ENCODE measurements around the gene SMYD3.

The SMYD3 gene

DNA sequence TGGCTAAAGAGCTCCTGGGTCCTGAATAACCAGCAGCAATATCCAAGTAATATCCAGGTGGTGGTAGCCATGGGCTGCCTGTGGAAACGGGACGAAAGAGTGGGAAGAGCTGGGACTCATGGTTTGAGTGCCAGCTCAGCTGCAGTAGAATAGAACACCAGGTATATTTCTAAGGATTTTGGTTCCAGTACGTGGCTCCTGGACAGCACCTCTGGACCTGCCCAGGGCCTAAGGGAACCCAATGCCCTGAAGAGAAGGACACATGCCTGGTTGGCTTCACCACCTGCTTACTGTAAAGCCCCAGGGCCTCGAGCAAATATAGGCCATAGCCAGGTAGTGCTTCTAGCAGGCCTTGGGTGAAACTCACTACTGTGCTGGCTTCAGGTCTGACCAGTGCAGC is 785.6 kb downstream of the SMYD3 start:
- POLR2A ChIA-PET, result no interaction called here
- CTCF ChIA-PET, result no interaction called here
- no peak for DNase-seq (ENCODE audit: extremely low spot score)
- TF ChIP-seq CTBP1 (IDR thresholded peaks at IDR 0.05; ENCODE audit: borderline replicate concordance), result no peak
- TF ChIP-seq SP1 (IDR thresholded peaks at IDR 0.05), result no peak
- no peak for TF ChIP-seq ZNF384 (IDR thresholded peaks at IDR 0.05)
- TF ChIP-seq LEF1 (IDR thresholded peaks at IDR 0.05; ENCODE audit: borderline replicate concordance), result no peak
- no peak for TF ChIP-seq L3MBTL2 (conservative IDR thresholded peaks at IDR 0.05)
- TF ChIP-seq NFRKB (IDR thresholded peaks at IDR 0.05), result no peak
- TF ChIP-seq, protein P1, sequence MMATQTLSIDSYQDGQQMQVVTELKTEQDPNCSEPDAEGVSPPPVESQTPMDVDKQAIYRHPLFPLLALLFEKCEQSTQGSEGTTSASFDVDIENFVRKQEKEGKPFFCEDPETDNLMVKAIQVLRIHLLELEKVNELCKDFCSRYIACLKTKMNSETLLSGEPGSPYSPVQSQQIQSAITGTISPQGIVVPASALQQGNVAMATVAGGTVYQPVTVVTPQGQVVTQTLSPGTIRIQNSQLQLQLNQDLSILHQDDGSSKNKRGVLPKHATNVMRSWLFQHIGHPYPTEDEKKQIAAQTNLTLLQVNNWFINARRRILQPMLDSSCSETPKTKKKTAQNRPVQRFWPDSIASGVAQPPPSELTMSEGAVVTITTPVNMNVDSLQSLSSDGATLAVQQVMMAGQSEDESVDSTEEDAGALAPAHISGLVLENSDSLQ (IDR thresholded peaks at IDR 0.05), result no peak
- TF ChIP-seq TARDBP (IDR thresholded peaks at IDR 0.05), result no peak

DNA sequence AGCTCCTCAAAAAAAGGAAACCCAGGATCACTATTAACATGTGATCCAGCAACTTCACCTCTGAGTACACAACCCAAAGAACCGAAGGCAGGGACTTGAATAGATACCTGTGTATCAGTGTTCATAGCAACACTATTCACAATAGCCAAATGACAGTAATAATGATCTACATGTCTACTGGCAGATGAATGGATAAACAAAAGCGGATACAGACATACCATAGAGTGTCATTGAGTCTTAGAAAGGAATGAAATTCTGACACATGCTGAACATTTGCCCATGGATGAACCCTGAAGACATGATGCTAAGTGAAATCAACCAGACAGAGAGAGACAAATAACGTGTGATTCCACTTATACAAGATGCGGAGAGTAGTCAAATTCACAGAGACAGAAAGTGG is 788.1 kb downstream of the SMYD3 start:
- no peak for DNase-seq (ENCODE audit: extremely low spot score)
- ChIA-PET POLR2A (no interaction called here), CTCF (no interaction called here)
- TF ChIP-seq ELF4 (IDR thresholded peaks at IDR 0.05) (no peak), FOXM1 (IDR thresholded peaks at IDR 0.05; ENCODE audit: borderline replicate concordance) (no peak), NFRKB (IDR thresholded peaks at IDR 0.05) (no peak), FOXA1 (IDR thresholded peaks at IDR 0.05) (no peak), LEF1 (IDR thresholded peaks at IDR 0.05; ENCODE audit: borderline replicate concordance) (no peak), ZNF384 (IDR thresholded peaks at IDR 0.05) (no peak), TARDBP (IDR thresholded peaks at IDR 0.05) (no peak), L3MBTL2 (conservative IDR thresholded peaks at IDR 0.05) (no peak)
- TF ChIP-seq, protein P1 (IDR thresholded peaks at IDR 0.05), result no peak

DNA sequence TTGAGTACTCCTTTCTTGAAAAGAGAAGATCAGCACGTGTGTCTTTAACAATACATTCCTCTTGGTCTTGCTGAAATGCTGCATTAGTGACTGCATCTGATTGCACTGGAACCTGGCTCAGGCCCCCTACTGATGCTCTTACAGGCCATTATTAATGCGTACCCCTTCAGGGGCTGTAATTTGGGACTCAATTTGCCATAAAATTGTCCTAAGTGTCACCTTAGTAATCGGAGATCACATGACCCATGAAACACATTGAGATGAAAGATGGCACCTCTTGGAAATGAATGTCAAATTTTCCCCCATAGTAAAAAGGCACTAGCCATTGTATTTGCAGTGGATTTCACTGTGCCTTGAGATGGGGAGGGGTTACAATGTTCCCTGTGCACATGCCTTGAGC is 789.0 kb downstream of the SMYD3 start:
- no peak for TF ChIP-seq ARNT (IDR thresholded peaks at IDR 0.05)
- no peak for TF ChIP-seq SP1 (IDR thresholded peaks at IDR 0.05)
- TF ChIP-seq FOXA1 (IDR thresholded peaks at IDR 0.05), result no peak
- no peak for TF ChIP-seq ZNF384 (IDR thresholded peaks at IDR 0.05)
- TF ChIP-seq HDGF (IDR thresholded peaks at IDR 0.05; ENCODE audit: borderline replicate concordance), result no peak
- TF ChIP-seq LEF1 (IDR thresholded peaks at IDR 0.05; ENCODE audit: borderline replicate concordance), result no peak
- no peak for TF ChIP-seq ELF4 (IDR thresholded peaks at IDR 0.05)
- TF ChIP-seq CTBP1 (IDR thresholded peaks at IDR 0.05; ENCODE audit: borderline replicate concordance), result no peak
- TF ChIP-seq BHLHE40 (IDR thresholded peaks at IDR 0.05; ENCODE audit: borderline replicate concordance), result no peak
- no peak for TF ChIP-seq L3MBTL2 (conservative IDR thresholded peaks at IDR 0.05)
- no peak for TF ChIP-seq NFRKB (IDR thresholded peaks at IDR 0.05)
- no peak for TF ChIP-seq SUZ12 (IDR thresholded peaks at IDR 0.05)
- TF ChIP-seq, protein P1 (IDR thresholded peaks at IDR 0.05), result no peak
- TF ChIP-seq FOXK2 (IDR thresholded peaks at IDR 0.05), result no peak
- no peak for TF ChIP-seq FOXM1 (IDR thresholded peaks at IDR 0.05; ENCODE audit: borderline replicate concordance)
- TF ChIP-seq TARDBP (IDR thresholded peaks at IDR 0.05), result no peak
- no peak for DNase-seq (ENCODE audit: extremely low spot score)
- ChIA-PET POLR2A (no interaction called here), CTCF (no interaction called here)

DNA sequence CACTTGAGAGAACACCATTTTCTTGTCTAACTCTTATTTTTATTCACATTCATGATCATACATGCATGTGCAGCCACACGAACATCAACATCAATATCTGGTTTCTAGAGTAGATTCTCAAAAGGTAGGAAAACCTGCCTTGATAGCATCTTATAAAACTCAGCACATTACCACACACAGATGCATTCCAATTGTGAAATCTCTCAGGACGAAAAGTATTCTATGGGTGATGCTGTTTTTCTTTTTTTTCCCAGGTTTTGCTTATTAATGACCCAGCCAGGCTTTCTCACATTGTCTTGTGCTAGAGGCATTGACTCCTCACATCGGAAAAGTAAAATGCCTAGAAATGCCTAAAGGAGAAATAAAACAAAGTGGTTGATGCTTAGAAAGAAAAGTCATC is 789.5 kb downstream of the SMYD3 start:
- ChIA-PET POLR2A (no interaction called here), CTCF (no interaction called here)
- DNase-seq (ENCODE audit: extremely low spot score), result no peak
- no peak for TF ChIP-seq SP1 (IDR thresholded peaks at IDR 0.05)
- no peak for TF ChIP-seq FOXM1 (IDR thresholded peaks at IDR 0.05; ENCODE audit: borderline replicate concordance)
- no peak for TF ChIP-seq CTBP1 (IDR thresholded peaks at IDR 0.05; ENCODE audit: borderline replicate concordance)
- no peak for TF ChIP-seq FOXA1 (IDR thresholded peaks at IDR 0.05)
- no peak for TF ChIP-seq TARDBP (IDR thresholded peaks at IDR 0.05)
- TF ChIP-seq ARNT (IDR thresholded peaks at IDR 0.05), result no peak

DNA sequence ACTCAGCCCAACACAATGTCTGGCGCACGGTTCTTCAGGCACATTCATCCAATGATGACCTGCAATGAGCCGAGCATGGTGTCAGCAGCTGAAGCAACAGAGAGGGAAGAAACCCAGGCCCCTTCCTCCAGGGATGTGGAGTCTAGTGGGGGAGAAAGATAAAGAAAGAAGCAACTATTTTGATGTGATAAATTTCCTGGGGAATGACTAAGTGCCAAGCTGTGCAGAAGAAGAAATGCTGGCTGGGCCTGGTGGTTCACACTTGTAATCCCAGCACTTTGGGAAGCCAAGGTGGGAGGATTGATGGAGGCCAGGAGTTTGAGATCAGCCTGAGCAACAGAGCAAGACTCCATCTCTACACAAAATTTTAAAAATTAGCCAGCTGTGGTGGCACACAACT is 790.5 kb downstream of the SMYD3 start:
- CTCF ChIA-PET, result no interaction called here
- POLR2A ChIA-PET, result no interaction called here
- DNase-seq (ENCODE audit: extremely low spot score), result no peak
- TF ChIP-seq, protein P1 (IDR thresholded peaks at IDR 0.05), result no peak
- no peak for TF ChIP-seq ARNT (IDR thresholded peaks at IDR 0.05)
- no peak for TF ChIP-seq NFRKB (IDR thresholded peaks at IDR 0.05)
- no peak for TF ChIP-seq SUZ12 (IDR thresholded peaks at IDR 0.05)
- no peak for TF ChIP-seq CTBP1 (IDR thresholded peaks at IDR 0.05; ENCODE audit: borderline replicate concordance)
- TF ChIP-seq BHLHE40 (IDR thresholded peaks at IDR 0.05; ENCODE audit: borderline replicate concordance), result no peak
- no peak for TF ChIP-seq FOXM1 (IDR thresholded peaks at IDR 0.05; ENCODE audit: borderline replicate concordance)
- no peak for TF ChIP-seq FOXK2 (IDR thresholded peaks at IDR 0.05)
- TF ChIP-seq L3MBTL2 (conservative IDR thresholded peaks at IDR 0.05), result no peak
- no peak for TF ChIP-seq LEF1 (IDR thresholded peaks at IDR 0.05; ENCODE audit: borderline replicate concordance)
- no peak for TF ChIP-seq ELF4 (IDR thresholded peaks at IDR 0.05)
- no peak for TF ChIP-seq TARDBP (IDR thresholded peaks at IDR 0.05)
- TF ChIP-seq SP1 (IDR thresholded peaks at IDR 0.05), result no peak

DNA sequence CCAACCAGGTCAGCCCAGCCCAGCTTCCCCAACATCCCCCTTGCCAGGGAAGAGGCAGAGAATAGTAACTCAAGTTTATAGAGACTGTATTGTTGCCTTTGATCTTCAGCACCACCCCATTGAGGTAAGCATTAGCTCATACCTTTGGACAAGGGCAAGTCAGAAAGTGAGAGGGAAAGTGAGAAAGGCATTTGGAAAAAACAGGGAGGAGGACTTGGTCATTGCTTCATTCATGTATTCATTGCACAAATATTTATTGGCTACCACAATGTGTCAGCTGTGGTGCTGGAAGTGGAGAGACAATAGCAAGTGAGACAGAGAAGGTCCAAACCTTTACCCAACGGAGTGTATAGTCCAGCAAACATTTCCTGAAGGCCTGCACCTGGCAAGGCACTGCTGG is 791.1 kb downstream of the SMYD3 start:
- POLR2A ChIA-PET, result no interaction called here
- DNase-seq (ENCODE audit: extremely low spot score), result no peak
- TF ChIP-seq FOXA1 (IDR thresholded peaks at IDR 0.05) (no peak), CTBP1 (IDR thresholded peaks at IDR 0.05; ENCODE audit: borderline replicate concordance) (no peak), FOXM1 (IDR thresholded peaks at IDR 0.05; ENCODE audit: borderline replicate concordance) (no peak), NFRKB (IDR thresholded peaks at IDR 0.05) (no peak), ZNF384 (IDR thresholded peaks at IDR 0.05) (no peak), BHLHE40 (IDR thresholded peaks at IDR 0.05; ENCODE audit: borderline replicate concordance) (no peak), SP1 (IDR thresholded peaks at IDR 0.05) (no peak), ARNT (IDR thresholded peaks at IDR 0.05) (no peak)
- CTCF ChIA-PET, result no interaction called here

All from HEK293T (cell line).